Measurements from ENCODE around the gene SPA17. TPM values are rescaled to one million over a fixed set of nuclear protein-coding genes. Genes with fewer than 3 reads are reported as not detected.
A peak's percentile ranks its signal among the peaks of the same experiment; 100 is the strongest.

Gene SPA17
- total RNA-seq, 1 donor from 2014 or later, result 13.4 TPM

GRCh38 chr11:124737638-124738305 is 64.1 kb downstream of the SPA17 start:
- Mint-ChIP-seq H3K9me3 (no peaks in the 10 kb centered on the region), H3K36me3 (no peaks in the 10 kb centered on the region), H3K27ac (no peak overlapping the region), H3K4me1 (ENCODE audit: unreplicated experiment) (peaks cover 18% of the 10 kb centered on the region), H3K4me3 (peak overlapping the region; percentile 18), H3K27me3 (peaks cover 84% of the 10 kb centered on the region)
- no peak for TF ChIP-seq CTCF (conservative IDR thresholded peaks at IDR 0.05)
- no peak for DNase-seq (ENCODE audit: extremely low spot score, unreplicated experiment)

- Mint-ChIP-seq H3K4me1 (ENCODE audit: unreplicated experiment) (peaks cover 18% of the 10 kb centered on the region), H3K9me3 (no peaks in the 10 kb centered on the region), H3K4me3 (peak overlapping the region; percentile 83), H3K36me3 (peaks cover 4% of the 10 kb centered on the region), H3K27me3 (peaks cover 92% of the 10 kb centered on the region), H3K27ac (peak overlapping the region; percentile 19)
- TF ChIP-seq CTCF (conservative IDR thresholded peaks at IDR 0.05), result no peak
- DNase-seq (ENCODE audit: extremely low spot score, unreplicated experiment), result no peak
These were observed 65.2 kb downstream of the SPA17 start for GRCh38 chr11:124738713-124739478.

GRCh38 chr11:124739479-124740276 is 66.0 kb downstream of the SPA17 start, which contains the start of gene NRGN:
TSS of gene NRGN (plus strand) at chr11:124739942. CDS start at chr11:124740085, 143 bp downstream.
- peaks cover 18% of the 10 kb centered on the region for H3K4me1 Mint-ChIP-seq (ENCODE audit: unreplicated experiment)
- no peaks in the 10 kb centered on the region for H3K9me3 Mint-ChIP-seq
- H3K4me3 Mint-ChIP-seq, result peak within 1 kb of the TSS; percentile 83
- peak; percentile 95 for DNase-seq (ENCODE audit: extremely low spot score, unreplicated experiment)
- peaks cover 8% of the 10 kb centered on the region for H3K36me3 Mint-ChIP-seq
- peak within 1 kb of the TSS; percentile 19 for H3K27ac Mint-ChIP-seq
- TF ChIP-seq CTCF (conservative IDR thresholded peaks at IDR 0.05), result no peak
- peaks cover 93% of the 10 kb centered on the region for H3K27me3 Mint-ChIP-seq

DNA sequence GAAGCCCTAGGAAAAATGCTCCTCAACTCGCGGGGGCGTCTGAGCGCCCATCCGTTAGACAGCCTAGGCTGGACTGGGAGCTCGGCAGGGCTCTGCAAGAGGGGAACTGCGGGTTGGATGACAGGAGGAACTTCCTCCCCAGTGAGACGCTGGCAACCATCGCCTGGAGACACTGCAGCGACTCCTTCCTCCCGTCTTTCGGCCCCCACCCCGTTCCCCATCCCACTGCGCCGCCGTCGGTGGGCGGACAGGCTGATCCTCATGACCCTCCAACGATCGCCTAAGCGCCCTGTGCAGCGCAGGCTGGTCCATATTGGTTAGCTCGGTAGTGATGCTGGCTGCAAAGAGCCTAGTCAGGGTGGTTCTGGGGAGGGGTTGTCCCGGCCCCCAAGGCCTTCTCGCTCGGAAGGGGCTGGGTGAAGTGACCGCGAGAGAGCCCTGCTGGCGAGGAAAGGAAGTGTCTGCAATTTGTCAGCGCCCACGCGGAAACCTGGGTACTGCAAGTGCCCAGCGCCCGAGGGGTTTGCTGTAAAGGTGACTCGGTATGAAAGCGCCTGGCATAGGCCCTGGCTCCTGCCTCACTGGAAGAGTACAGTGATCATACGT is 66.7 kb downstream of the SPA17 start:
- H3K4me1 Mint-ChIP-seq (ENCODE audit: unreplicated experiment), result peaks cover 23% of the 10 kb centered on the region
- H3K27ac Mint-ChIP-seq, result no peak overlapping the region
- peak; percentile 75 for TF ChIP-seq CTCF (conservative IDR thresholded peaks at IDR 0.05)
- H3K9me3 Mint-ChIP-seq, result no peaks in the 10 kb centered on the region
- DNase-seq (ENCODE audit: extremely low spot score, unreplicated experiment), result no peak
- H3K4me3 Mint-ChIP-seq, result peak overlapping the region; percentile 83
- peaks cover 8% of the 10 kb centered on the region for H3K36me3 Mint-ChIP-seq
- H3K27me3 Mint-ChIP-seq, result peaks cover 93% of the 10 kb centered on the region

GRCh38 chr11:124742555-124742954 is 68.9 kb downstream of the SPA17 start:
- H3K36me3 Mint-ChIP-seq, result peaks cover 8% of the 10 kb centered on the region
- no peak for DNase-seq (ENCODE audit: extremely low spot score, unreplicated experiment)
- H3K4me3 Mint-ChIP-seq, result no peak overlapping the region
- no peak for TF ChIP-seq CTCF (conservative IDR thresholded peaks at IDR 0.05)
- no peak overlapping the region for H3K27ac Mint-ChIP-seq
- H3K9me3 Mint-ChIP-seq, result no peaks in the 10 kb centered on the region
- peaks cover 29% of the 10 kb centered on the region for H3K4me1 Mint-ChIP-seq (ENCODE audit: unreplicated experiment)
- peaks cover 96% of the 10 kb centered on the region for H3K27me3 Mint-ChIP-seq

All from type B pancreatic cell (in vitro differentiated cells).